Measurements from ENCODE around the gene TRPM4.

GRCh38 chr19:49180659-49181058, 23.1 kb downstream of the TRPM4 start:
- TF ChIP-seq RAD21 (IDR thresholded peaks at IDR 0.05; ENCODE audit: insufficient read depth, low read depth, low read length) (no peak), EP300 (IDR thresholded peaks at IDR 0.05; ENCODE audit: borderline replicate concordance in 1 of 2, control insufficient read depth in 1 of 2, low read depth in 2 of 2, low read length in 2 of 2) (no peak), EED (IDR thresholded peaks at IDR 0.05; ENCODE audit: low read depth) (no peak), CBX3 (IDR thresholded peaks at IDR 0.05; ENCODE audit: borderline replicate concordance, low read depth) (no peak), BCL3 (IDR thresholded peaks at IDR 0.05; ENCODE audit: borderline replicate concordance, insufficient read depth, low read depth, low read length, poor library complexity, severe bottlenecking) (no peak)
